ENCODE data around the gene DYNC1H1.

DYNC1H1 gene

GRCh38 chr14:102055181-102055901, 91.0 kb downstream of the DYNC1H1 start:
- POLR2A ChIA-PET: no interaction called here
- CTCF ChIA-PET: no interaction called here

GRCh38 chr14:102056694-102057442, 92.5 kb downstream of the DYNC1H1 start:
- CTCF ChIA-PET: no interaction called here
- POLR2A ChIA-PET: no interaction called here
- no peak for DNase-seq (ENCODE audit: extremely low spot score)
- TF ChIP-seq HDGF (IDR thresholded peaks at IDR 0.05; ENCODE audit: borderline replicate concordance): no peak

More at GRCh38 chr14:102055181-102055901, 91.0 kb downstream of the DYNC1H1 start:
- TF ChIP-seq HDGF (IDR thresholded peaks at IDR 0.05; ENCODE audit: borderline replicate concordance): no peak
- no peak for TF ChIP-seq FOXK2 (IDR thresholded peaks at IDR 0.05)
- no peak for TF ChIP-seq BHLHE40 (IDR thresholded peaks at IDR 0.05; ENCODE audit: borderline replicate concordance)
- no peak for TF ChIP-seq ARNT (IDR thresholded peaks at IDR 0.05)
- DNase-seq (ENCODE audit: extremely low spot score): no peak

- TF ChIP-seq HDGF (IDR thresholded peaks at IDR 0.05; ENCODE audit: borderline replicate concordance) (no peak), LEF1 (IDR thresholded peaks at IDR 0.05; ENCODE audit: borderline replicate concordance) (no peak), ZNF384 (IDR thresholded peaks at IDR 0.05) (no peak)
- CTCF ChIA-PET: interaction anchor here (0.7 to 0.9 kb wide), 2 partner anchors 34 to 39 kb away, joined by 3 to 4 read pairs; no protein-coding TSS in a partner anchor
- DNase-seq (ENCODE audit: extremely low spot score): no peak
- POLR2A ChIA-PET: no interaction called here
Observed at GRCh38 chr14:102057480-102058114, 93.2 kb downstream of the DYNC1H1 start.

- ChIA-PET CTCF (interaction anchor here (0.6 to 0.9 kb wide), 3 partner anchors 12 to 39 kb away, joined by 3 to 4 read pairs (median 4); no protein-coding TSS in a partner anchor), POLR2A (no interaction called here)
- DNase-seq (ENCODE audit: extremely low spot score): no peak
- TF ChIP-seq PKNOX1 (IDR thresholded peaks at IDR 0.05) (no peak), SP1 (IDR thresholded peaks at IDR 0.05) (no peak), ELF4 (IDR thresholded peaks at IDR 0.05) (no peak), L3MBTL2 (conservative IDR thresholded peaks at IDR 0.05) (no peak), ARNT (IDR thresholded peaks at IDR 0.05) (no peak), FOXA1 (IDR thresholded peaks at IDR 0.05) (no peak), FOXK2 (IDR thresholded peaks at IDR 0.05) (no peak), TARDBP (IDR thresholded peaks at IDR 0.05) (no peak), LEF1 (IDR thresholded peaks at IDR 0.05; ENCODE audit: borderline replicate concordance) (no peak), CTBP1 (IDR thresholded peaks at IDR 0.05; ENCODE audit: borderline replicate concordance) (no peak), FOXM1 (IDR thresholded peaks at IDR 0.05; ENCODE audit: borderline replicate concordance) (no peak), SUZ12 (IDR thresholded peaks at IDR 0.05) (no peak), NFRKB (IDR thresholded peaks at IDR 0.05) (no peak), BHLHE40 (IDR thresholded peaks at IDR 0.05; ENCODE audit: borderline replicate concordance) (no peak), ZNF384 (IDR thresholded peaks at IDR 0.05) (no peak), HDGF (IDR thresholded peaks at IDR 0.05; ENCODE audit: borderline replicate concordance) (no peak)
Observed at GRCh38 chr14:102058146-102058545, 93.8 kb downstream of the DYNC1H1 start.

GRCh38 chr14:102058961-102059360, 94.6 kb downstream of the DYNC1H1 start:
- POLR2A ChIA-PET: no interaction called here
- CTCF ChIA-PET: no interaction called here
- TF ChIP-seq HDGF (IDR thresholded peaks at IDR 0.05; ENCODE audit: borderline replicate concordance) (no peak), TARDBP (IDR thresholded peaks at IDR 0.05) (no peak), FOXK2 (IDR thresholded peaks at IDR 0.05) (no peak), SP1 (IDR thresholded peaks at IDR 0.05) (no peak)
- no peak for DNase-seq (ENCODE audit: extremely low spot score)

GRCh38 chr14:102063109-102063807, 98.9 kb downstream of the DYNC1H1 start:
- peak; percentile 82 for DNase-seq (ENCODE audit: extremely low spot score)
- ChIA-PET POLR2A (interaction anchor here (1.1 to 1.4 kb wide), 2 partner anchors 16 to 24 kb away, joined by 3 read pairs; no protein-coding TSS in a partner anchor), CTCF (interaction anchor here (0.7 to 2.1 kb wide), 4 partner anchors 14 to 299 kb away, joined by 3 to 8 read pairs (median 3); no protein-coding TSS in a partner anchor)
- TF ChIP-seq HDGF (IDR thresholded peaks at IDR 0.05; ENCODE audit: borderline replicate concordance) (no peak), BHLHE40 (IDR thresholded peaks at IDR 0.05; ENCODE audit: borderline replicate concordance) (no peak), FOXK2 (IDR thresholded peaks at IDR 0.05) (no peak), ELF4 (IDR thresholded peaks at IDR 0.05) (no peak), SUZ12 (IDR thresholded peaks at IDR 0.05) (no peak), FOXA1 (IDR thresholded peaks at IDR 0.05) (no peak), L3MBTL2 (conservative IDR thresholded peaks at IDR 0.05) (no peak), TARDBP (IDR thresholded peaks at IDR 0.05) (no peak), ZNF384 (IDR thresholded peaks at IDR 0.05) (no peak), NFRKB (IDR thresholded peaks at IDR 0.05) (no peak), SP1 (IDR thresholded peaks at IDR 0.05) (no peak), LEF1 (IDR thresholded peaks at IDR 0.05; ENCODE audit: borderline replicate concordance) (no peak), PKNOX1 (IDR thresholded peaks at IDR 0.05) (no peak), ARNT (IDR thresholded peaks at IDR 0.05) (no peak), CTBP1 (IDR thresholded peaks at IDR 0.05; ENCODE audit: borderline replicate concordance) (no peak), FOXM1 (IDR thresholded peaks at IDR 0.05; ENCODE audit: borderline replicate concordance) (no peak)
